Activated naive CD4-positive, alpha-beta T cell treated with anti-CD3 and anti-CD28 coated beads, Interleukin-2, amount 50 U/mL, for 16 hours (primary cell): ENCODE results near the gene SLC3A2.

Source experiments
- DNase-seq: peaks from one replicate; pipeline ENCODE4 v3.0.0-alpha.2; 2020

Gene SLC3A2

GRCh38 chr11:62911137-62912130 lies 30.7 kb downstream of the SLC3A2 start:
- no peak for DNase-seq

- no peak for DNase-seq
Measured at GRCh38 chr11:62912268-62912667, 31.6 kb downstream of the SLC3A2 start.

- no peak for DNase-seq
Measured at GRCh38 chr11:62914416-62914815, 33.7 kb downstream of the SLC3A2 start.

GRCh38 chr11:62917906-62918502 lies 37.3 kb downstream of the SLC3A2 start:
- DNase-seq, result no peak

- no peak for DNase-seq
Measured at GRCh38 chr11:62918531-62918930, 37.8 kb downstream of the SLC3A2 start.

GRCh38 chr11:62919476-62919875 lies 38.8 kb downstream of the SLC3A2 start:
- no peak for DNase-seq

- no peak for DNase-seq
Measured at GRCh38 chr11:62919898-62920640, 39.4 kb downstream of the SLC3A2 start.

- no peak for DNase-seq
Measured at GRCh38 chr11:62921201-62921572, 40.5 kb downstream of the SLC3A2 start, which contains the start of gene CHRM1. CHRM1 (minus strand) TSS chr11:62921363; CDS start chr11:62911100, 10,263 bp downstream.

- DNase-seq, result no peak
Measured at GRCh38 chr11:62921573-62922188, 41.0 kb downstream of the SLC3A2 start.

- no peak for DNase-seq
Measured at GRCh38 chr11:62922189-62922589, 41.5 kb downstream of the SLC3A2 start.

- peak; percentile 54 for DNase-seq
Measured at GRCh38 chr11:62922653-62923431, 42.1 kb downstream of the SLC3A2 start.

GRCh38 chr11:62923601-62924411 lies 43.1 kb downstream of the SLC3A2 start:
- DNase-seq, result peak; percentile 37

- no peak for DNase-seq
Measured at GRCh38 chr11:62925308-62925707, 44.6 kb downstream of the SLC3A2 start.

- no peak for DNase-seq
Measured at GRCh38 chr11:62925745-62926679, 45.3 kb downstream of the SLC3A2 start.

- no peak for DNase-seq
Measured at GRCh38 chr11:62926680-62927455, 46.2 kb downstream of the SLC3A2 start.

GRCh38 chr11:62928011-62928410 lies 47.3 kb downstream of the SLC3A2 start:
- DNase-seq, result no peak

GRCh38 chr11:62930157-62930556 lies 49.5 kb downstream of the SLC3A2 start:
- no peak for DNase-seq

- no peak for DNase-seq
Measured at GRCh38 chr11:62930666-62931065, 50.0 kb downstream of the SLC3A2 start.
